Measurements from ENCODE around the gene MAP7D1.
"Not testable (repeated sequence)": the region's sequence is repeated elsewhere in the genome, so short reads cannot be mapped to it uniquely, and the experiment has no call there.

The MAP7D1 gene

GRCh38 chr1:36172017-36172747 is 16.2 kb downstream of the MAP7D1 start:
- no peak for DNase-seq

- DNase-seq, result no peak
Measured at GRCh38 chr1:36172983-36173382, 17.0 kb downstream of the MAP7D1 start.

GRCh38 chr1:36174713-36175112 is 18.8 kb downstream of the MAP7D1 start:
- DNase-seq, result peak; percentile 34

- peak; percentile 39 for DNase-seq
Measured at GRCh38 chr1:36175137-36176095, 19.5 kb downstream of the MAP7D1 start.

GRCh38 chr1:36176106-36176949 is 20.4 kb downstream of the MAP7D1 start:
- no peak for DNase-seq

GRCh38 chr1:36177589-36178431 is 21.9 kb downstream of the MAP7D1 start:
- DNase-seq, result no peak

- no peak for DNase-seq
Measured at GRCh38 chr1:36178471-36179219, 22.7 kb downstream of the MAP7D1 start.

GRCh38 chr1:36179220-36179600 is 23.2 kb downstream of the MAP7D1 start:
- DNase-seq, result no peak

- DNase-seq, result no peak
Measured at GRCh38 chr1:36182734-36183133, 26.8 kb downstream of the MAP7D1 start.

- no peak for DNase-seq
Measured at GRCh38 chr1:36183309-36183856, 27.4 kb downstream of the MAP7D1 start.

- peak; percentile 53 for DNase-seq
Measured at GRCh38 chr1:36187800-36188593, 32.0 kb downstream of the MAP7D1 start.

- DNase-seq, result not testable (repeated sequence)
Measured at GRCh38 chr1:36196805-36197204, 40.8 kb downstream of the MAP7D1 start.

- DNase-seq, result no peak
Measured at GRCh38 chr1:36198641-36199040, 42.7 kb downstream of the MAP7D1 start.

- DNase-seq, result peak; percentile 79
Measured at GRCh38 chr1:36199934-36200741, 44.2 kb downstream of the MAP7D1 start.

GRCh38 chr1:36203027-36203553 is 47.1 kb downstream of the MAP7D1 start:
- no peak for DNase-seq

GRCh38 chr1:36203554-36204346 is 47.8 kb downstream of the MAP7D1 start:
- DNase-seq, result no peak

GRCh38 chr1:36204347-36204909 is 48.5 kb downstream of the MAP7D1 start:
- DNase-seq, result no peak

Data from NCI-H2107 (cell line).